GM19328 (cell line): ENCODE results near the gene SEMA3F.

Experiments
- ATAC-seq: cut with Tn5 transposase; IDR thresholded peaks from one replicate; pipeline ENCODE4 v1.9.1; 2021; ENCODE audit warnings: mild to moderate bottlenecking, moderate library complexity; ENCODE audit not compliant: unreplicated experiment

Gene SEMA3F

DNA sequence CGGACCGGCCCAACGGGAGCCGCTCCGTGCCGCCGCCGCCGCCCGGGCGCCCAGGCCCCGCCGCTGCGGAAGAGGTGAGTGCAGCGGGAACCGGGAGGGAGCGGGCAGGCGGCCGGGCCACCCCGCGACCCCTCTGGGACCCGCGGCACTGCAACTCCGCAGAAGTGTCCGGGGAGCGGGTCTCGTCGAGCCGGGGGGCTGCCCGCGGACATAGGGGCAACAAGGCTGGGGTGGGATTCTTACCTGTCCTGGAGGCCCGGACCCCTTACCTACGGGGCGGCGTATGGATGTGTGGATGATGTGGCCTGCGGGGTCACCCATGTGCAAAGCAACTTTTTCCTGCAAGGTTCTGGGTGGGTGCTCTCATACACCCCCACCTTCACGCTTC is 361 bp downstream of the SEMA3F start:
- ATAC-seq, result no peak

DNA sequence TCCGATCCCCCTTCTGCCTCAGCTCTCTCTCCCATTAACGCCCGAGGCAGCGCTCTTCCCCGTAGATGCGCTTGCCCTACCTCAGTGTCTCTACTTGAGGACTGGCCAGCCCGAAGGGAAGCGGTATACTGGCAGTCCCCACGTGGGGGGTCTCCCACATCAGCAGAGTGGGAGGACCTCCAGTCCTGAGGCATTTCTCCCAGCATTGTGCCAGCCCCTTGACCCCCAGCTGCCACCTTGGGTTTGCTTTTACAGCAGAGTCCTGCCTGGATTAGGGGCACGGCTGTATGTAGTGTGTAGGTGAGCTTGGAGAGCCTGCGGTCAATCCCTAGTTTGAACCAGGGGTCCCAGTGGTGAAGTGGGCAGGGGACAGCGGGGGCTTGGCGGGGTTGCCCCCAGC is 767 bp downstream of the SEMA3F start:
- no peak for ATAC-seq

DNA sequence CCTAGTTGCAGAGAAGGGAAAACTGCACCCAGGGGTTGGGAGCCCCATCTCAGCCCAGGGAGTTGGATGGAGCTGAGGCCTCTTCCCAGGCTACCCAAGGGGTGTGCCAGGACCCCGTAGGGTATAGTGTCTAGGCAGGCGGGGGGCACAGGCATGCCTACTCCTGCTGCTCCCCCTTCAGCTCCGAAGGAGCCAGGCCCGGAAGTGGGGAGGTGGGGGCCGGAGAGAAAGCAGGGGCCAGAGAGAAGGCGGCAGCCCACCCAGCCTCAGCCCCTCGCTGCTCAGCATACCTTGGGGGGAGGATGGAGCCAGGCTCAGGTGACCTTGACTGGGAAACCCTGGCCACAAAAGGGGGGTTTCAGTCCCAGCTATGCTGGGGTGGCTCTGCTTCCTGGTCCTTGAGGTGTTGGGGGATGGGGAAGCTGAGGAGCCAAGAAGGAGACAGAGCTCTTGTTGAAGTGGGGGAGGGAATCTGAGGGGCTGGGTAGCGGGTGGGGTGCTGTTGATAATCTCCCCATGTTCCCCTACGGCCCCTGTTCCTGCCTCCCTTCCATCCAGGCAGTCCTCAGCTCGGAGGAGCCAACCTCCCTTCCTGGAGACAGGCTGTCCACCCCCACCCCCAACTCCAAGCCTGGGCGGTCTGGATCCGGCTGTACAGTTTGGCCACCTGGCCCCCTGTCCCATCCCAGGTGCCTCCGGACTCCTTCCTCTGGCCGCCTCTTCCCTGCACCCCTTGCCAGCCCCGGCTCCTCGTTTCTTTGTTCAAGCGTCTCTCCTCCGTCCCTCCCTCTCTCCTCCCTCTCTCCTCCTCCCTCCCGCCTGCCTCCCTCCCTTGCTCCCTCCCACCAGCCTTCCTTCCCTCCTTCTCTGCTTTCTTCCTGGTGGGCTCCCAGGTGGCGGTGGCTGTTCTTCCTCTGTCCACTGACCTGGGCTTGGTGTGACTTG is 1.7 kb downstream of the SEMA3F start:
- no peak for ATAC-seq

DNA sequence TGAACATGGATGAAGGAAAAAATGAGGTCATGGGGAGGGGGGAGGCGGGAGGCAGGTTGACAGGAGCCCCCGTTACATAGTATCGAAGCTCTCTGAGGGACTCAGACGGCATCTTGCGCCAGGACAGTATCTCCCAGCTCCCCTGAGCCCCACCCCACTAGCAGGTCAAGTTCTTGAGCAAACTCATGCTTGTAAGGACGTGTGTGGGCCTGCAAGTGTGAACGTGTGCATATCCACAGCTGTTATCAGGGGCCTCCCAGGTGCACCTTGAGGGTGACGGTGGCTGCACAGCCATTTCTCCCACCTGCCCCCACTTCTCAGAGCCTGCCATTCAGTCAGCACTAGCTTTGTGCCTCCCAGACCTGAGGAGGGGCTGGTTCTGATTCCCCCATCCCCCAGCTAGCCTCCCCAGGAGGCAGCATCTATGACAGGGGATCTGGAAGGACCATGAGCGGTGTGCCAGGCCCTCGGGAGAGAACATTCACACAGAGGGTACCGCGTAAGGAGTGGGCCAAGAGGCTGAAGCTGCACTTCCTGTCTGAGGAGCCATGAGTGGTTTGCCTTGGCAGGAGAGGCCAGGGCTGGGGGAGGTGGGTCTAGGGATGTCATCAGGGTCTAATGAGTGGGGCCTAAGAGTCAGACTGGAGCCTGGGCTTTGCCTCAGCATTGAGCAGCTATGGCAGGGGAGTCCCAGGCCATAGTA is 2.9 kb downstream of the SEMA3F start:
- no peak for ATAC-seq

DNA sequence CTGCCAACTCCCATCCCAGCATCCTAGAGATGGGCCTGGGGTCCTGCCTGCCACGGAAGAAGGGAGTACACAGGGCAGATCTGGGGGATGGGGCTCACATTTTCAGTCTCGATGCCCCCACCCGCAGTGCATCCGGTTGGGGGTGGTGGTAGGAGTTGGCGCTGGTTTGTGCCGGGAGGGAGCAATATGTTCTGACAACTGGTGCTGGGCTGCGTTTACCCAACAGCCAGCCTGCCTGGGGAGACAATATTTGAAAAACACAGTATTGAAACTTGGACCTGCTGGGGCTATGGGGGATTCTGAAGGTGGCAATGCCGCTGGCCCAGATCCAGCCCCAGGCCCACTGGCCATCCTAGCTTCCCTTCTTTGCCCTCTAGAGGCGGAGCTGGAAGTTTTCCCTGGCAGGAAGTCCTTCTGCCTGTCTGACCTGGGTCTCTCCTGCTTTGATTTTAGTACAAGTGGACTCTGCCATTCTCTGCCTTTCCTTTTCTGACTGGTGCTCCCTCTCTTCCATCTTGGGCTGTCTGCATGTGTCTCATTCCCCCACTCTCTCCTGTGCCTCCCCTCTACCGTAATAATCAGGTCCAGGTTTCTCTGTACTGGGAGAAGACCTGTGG is 3.5 kb downstream of the SEMA3F start:
- no peak for ATAC-seq

DNA sequence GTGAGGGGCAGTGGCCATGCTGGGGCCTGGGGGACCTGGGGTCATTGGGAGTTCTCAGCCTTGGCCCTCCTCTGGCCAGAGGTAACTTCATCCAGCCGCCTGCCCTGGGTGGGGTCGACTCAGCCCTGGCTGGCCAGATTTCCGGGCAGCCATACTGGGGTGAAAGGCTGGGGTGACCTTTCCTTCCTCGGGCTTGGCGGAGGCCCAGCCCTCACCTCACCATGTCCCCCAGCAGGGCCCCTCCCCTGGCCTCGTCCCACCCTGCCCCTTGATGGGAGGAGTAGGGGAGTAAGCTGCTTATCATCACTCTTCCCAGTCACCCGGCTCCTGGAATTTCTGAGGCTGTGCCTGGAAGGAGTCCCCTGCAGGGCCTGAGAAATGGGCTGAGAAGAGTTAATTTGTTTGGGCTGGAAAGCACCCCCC is 5.4 kb downstream of the SEMA3F start:
- ATAC-seq, result no peak

DNA sequence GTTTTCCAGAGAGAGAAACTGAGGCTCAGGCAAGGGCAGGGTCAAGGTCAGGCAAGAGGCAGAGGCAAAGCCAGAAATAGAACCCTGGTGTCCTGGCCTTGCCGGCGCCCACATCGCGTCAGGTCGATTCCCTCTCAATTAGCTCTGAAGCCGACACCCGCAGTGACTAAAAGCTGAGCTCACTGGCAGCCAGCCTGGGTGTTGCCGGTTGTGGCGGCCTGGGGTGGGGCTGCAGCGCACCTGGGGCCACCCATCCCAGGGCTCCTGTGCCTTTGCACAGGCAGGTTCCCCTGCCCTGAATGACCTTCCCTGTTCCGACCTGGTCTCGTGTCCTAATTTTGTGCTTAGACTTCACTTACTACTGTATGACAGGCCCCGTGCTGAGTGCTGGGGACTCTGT is 6.2 kb downstream of the SEMA3F start:
- ATAC-seq, result no peak

DNA sequence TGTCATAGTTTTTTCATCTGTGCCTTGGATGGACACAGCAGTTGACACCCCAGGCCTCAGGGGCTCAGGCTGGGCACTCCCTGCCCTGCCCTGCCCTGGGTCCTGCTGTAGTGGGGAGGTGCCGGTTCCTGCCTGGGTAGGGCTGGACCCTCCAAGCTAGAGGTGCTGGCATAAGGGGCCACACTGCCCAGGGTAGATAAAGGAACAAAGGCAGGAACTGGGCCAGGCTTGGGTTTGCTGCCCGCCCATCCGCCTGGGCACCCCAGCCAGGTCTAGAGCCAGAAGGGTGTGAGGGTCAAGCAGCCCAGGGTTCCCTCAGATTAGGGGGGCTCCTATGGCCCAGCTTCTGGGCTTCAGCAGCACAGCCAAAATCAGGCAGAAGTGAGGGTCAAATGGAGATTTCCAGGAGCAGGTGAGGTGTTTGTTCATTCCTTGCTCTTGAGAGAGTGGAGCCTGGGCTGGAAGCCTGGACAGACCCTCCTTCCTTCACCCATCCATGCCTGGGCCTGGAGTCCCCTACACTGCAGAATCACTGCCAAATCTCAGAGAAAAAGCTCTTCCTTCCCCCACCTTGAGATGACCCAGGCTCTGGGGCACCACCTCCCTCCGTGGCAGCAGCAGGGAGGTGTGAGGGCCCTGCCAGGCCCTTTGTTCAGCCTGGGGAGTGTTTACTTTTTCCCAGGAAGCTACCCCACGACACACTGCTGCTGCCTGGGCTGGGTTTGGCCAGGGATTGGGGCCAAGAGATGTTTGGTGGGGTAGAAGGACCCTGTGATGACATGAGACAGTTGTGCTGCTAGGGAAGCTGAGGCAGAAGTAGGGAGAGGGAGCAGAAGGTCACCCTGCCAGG is 7.1 kb downstream of the SEMA3F start:
- ATAC-seq, result no peak

DNA sequence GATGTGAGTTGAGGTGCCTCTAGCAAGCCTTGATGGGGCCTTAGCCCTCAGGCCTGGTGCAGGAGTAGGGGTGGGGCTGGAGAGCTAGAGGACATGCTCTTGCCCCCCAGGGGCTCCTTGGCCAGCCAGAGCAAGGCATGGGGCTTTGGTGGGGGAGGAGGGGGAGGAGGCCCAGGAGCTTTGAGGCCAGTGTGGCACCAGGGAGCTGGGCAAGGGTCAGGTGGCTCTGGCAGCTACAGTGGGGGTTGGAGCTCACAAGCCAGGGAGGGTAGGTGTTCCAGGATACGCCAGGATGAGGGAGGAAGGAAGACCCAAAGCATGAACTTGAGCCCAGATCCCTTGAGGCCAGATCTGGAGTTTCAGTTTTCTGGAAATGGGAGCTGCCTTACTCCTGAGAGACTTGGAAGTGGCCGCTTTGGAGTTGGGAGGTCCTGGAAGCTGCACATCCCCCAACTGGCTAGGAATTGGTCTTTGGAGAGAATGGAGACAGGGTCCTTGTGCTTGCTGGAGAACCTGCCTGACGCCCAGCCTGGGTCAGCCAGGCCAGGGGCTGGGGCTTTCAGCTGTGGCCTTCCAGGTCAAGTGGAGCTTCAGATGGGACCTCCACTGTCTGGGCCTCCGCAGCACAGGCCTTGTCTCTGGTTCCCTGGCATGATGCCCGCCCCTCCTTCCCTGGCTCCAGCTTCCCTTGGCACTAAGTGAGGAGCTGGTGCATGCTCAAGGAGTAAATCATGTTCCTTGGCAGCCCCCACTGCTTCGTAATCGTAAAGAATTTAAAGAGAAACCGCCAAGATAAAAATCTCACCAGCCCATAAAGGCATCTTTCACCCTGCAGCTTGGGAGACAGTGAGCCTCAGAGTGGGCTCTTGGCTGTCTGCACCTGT is 8.7 kb downstream of the SEMA3F start:
- ATAC-seq, result no peak

DNA sequence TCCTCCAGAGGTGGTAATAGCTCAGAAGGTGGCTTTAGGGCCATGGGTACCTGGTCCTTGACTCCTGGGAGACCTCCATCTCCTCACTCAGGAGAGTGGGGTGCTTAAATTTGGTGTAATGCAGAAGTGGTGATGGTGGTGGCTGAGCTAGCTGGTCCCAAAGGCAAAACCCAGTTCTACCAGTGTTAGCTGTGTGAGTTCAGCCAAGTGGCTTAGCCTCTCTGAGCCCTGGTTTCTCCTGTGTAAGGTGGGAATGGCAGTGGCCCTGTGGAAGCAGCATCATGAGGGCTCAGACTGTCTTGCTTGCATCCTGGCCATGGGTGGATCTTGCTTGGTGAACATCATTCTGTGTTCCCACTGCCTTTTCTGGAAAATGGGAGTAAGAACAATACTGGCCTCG is 9.4 kb downstream of the SEMA3F start:
- no peak for ATAC-seq

DNA sequence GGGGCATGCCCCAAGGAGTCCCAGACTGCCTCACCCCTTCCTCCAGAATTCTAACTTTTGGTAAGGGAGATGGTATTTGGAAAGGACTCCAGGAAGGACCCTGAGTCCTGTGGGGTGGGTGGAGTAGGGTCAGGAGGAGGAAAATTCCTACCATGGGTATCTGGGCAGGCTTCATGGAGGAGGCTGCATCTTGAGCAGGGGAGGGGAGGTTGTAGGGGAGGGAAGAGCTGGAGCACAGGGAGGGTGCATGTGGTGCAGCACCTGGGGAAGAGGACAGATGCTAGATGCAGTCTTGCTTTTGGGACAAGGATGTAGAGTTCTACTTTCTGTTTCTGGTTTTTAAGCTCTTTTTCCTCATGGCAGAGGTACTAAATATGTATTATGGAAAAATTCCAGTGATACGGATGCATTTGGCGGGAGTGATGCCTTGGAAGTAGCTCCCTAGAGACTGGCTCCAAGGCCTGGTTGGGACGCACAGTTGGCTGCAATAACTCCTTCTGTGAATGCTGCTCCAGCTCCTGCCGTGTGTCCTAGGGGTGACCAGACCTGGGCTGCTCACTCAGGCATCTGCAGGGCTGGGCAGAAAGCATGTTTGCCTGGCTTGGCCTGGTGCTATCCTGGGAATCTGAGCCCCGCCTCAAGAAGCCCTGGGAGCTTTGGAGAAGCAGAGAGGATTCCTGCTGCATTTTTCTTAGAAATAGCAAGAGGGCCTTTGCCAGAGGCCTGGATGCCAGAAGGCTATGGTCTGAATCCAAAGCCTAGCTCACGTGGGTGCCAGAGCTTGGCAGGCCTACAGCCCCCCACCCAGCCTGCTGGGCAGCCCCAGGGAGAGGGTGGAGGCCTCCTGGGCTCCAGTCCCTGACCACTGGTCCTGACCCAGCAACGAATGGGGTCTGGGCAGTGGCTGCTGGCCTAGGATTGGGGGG is 10.1 kb downstream of the SEMA3F start:
- ATAC-seq, result no peak

DNA sequence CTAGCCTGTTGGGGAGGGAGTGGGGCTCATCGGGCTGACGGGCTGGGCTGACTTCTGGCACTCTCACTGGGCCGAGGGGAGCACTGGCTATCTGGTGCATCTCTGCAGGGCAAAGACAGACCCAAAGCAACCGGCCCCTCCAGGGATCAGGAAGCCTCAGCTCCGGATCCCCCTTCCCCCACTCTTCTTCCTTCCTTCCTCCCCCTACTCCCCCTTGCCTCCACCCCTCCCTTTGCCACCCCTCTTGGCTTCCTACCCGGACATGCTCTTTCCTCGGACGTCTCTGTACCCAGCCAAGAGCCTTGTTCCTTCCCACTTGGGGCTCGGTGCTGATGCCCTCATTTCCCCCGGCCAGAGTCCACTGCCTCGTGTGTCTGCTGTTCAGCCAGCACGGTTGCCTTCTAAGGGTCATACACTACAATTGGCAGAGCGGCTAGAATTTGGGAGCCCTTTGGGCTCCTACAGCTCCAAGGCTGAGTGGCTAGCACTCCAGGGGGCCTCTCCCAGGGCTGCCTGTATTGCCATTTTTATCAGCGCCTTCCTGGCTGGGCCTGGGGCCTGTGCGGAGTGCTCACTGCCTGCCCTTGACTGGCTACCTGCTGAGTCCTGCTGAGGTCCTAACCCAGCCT is 10.9 kb downstream of the SEMA3F start:
- no peak for ATAC-seq

DNA sequence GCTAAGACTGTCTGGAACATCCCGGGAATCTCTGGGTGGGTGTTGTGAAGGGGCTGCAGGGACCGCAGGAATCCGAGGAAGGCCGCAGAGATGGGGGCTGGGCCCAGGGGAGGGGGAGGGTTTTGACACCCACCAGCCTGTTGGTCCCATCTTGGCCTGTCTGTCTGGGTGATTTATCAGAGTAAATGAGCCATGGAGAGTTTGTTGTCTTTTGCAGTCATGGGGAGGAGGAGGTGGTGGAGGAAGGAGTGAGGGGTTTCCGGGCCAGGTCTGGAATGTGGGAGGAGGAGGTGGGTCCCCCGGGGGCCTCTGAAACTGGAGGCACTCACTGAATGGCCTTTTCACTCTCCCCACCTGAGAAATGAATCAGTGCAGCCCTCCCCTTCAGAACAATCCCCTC is 11.5 kb downstream of the SEMA3F start:
- ATAC-seq, result no peak

DNA sequence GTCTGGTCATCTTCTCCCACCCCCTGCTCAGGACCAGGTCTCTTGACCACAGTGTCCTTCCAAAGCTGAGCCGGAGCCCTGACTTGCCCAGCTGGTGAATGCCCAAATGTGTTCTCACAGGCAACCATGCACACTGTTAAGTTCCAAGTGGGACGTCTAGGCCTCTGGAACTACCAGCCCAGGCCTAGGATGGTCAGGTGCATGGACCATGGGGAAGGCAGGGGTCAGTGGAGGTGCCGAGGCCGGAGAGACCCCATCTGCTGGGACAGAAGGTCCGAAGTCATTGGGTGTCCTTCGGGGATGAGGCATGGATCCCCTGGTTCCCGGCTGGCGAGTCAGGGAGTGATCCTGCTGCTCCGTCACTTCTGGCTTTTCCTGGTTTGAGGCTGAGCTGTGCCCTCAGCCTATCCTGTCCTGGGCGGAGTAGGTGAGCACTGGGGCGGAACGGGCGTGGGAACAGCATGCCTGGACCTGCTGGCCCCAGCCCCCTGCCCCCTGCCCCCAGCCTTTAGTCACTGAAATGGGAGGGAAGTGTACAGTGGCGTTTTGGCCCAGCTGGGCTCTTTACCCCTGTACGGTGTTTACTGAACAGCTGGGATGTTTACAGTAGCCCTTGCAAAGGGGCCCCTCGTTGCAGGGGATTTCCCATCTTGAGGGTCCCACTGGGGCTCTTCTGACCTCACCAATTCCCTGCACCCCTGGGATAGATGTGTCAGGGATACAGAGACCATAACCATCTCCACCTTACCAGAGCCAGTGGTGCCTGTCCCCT is 12.1 kb downstream of the SEMA3F start:
- no peak for ATAC-seq

DNA sequence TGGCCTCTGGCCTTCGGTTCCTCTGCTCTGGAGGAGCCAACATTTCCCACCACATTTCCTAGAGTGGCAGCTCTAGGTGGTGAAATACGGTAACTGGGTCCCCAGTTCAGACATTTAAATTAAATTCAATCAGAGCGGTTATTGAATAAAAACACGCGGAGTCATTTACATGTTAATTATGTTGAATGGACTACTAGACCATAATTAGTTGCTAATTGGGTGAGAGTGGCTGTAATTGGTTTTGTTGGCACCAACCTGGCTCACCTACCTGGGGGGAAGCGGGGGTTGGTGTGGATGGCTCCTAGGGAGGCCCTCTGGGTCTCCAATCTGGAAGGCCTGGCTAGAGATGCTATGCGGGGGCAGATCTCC is 12.7 kb downstream of the SEMA3F start:
- ATAC-seq, result no peak

DNA sequence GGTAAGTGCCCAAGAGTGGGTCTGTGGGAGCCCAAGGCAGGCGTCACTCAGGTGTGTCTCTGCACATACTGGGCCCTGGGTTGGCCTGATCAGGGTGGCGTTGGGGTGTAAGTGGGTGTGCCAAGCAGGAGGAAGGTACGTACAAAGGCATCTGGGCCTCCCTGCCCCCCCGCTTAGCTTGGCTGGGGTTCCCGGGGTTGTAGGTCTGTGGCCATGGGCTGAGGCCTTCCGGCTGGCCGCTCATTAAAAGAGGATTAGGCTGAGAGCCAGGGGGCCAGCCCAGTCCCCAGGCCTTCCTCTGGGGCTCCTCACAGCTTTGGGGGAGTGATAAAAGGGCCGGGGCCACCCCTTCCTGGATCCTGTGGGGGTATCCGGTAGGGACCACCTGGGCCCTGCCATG is 13.3 kb downstream of the SEMA3F start:
- no peak for ATAC-seq

DNA sequence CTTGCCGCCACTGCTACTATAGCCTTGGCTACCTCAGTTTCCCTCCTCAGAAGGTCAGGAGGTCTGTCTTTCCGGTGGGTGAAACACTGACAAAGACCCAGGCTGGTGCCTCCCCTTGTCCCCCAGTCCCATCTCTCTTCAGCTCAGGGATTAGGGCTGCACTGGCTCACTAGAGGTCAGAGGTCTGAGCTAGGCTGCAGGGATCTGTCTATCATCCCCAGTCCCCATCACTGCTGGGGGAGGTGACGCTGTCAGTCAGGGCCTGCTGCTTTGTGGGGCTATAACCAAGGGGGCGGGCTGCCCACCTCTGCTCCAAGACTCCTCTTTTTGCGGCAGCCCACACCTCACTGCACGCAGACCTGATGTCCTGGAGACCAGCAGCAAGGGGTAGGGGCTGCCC is 13.7 kb downstream of the SEMA3F start:
- ATAC-seq, result no peak
